Activated gamma-delta T cell (primary cell): ENCODE data around the gene RAB36.

Source experiments
- DNase-seq: peaks from one replicate; lab custom pipeline; 2025; lab: John Stamatoyannopoulos, UW
- total RNA-seq, 2 donors: gene quantifications; one replicate each; lab custom pipeline; 2026; lab: John Stamatoyannopoulos, UW

RAB36 gene
- 0.57 to 0.87 reads per million in 2 donors for total RNA-seq

- DNase-seq = peak; percentile 75
Observed at GRCh38 chr22:23144932-23145877, at the start of gene RAB36. TSS of gene RAB36 (plus strand) at chr22:23145477. CDS start at chr22:23146617, 1,140 bp downstream.

- DNase-seq = no peak
Observed at GRCh38 chr22:23095733-23096342, 49.4 kb upstream of the RAB36 start.

GRCh38 chr22:23097412-23098229 is 47.7 kb upstream of the RAB36 start:
- no peak for DNase-seq

GRCh38 chr22:23098230-23098705 is 47.0 kb upstream of the RAB36 start:
- DNase-seq = no peak

- no peak for DNase-seq
Observed at GRCh38 chr22:23098718-23099530, 46.4 kb upstream of the RAB36 start.

GRCh38 chr22:23099531-23099804 is 45.8 kb upstream of the RAB36 start:
- DNase-seq = no peak

GRCh38 chr22:23100124-23100801 is 45.0 kb upstream of the RAB36 start:
- no peak for DNase-seq

GRCh38 chr22:23101524-23101923 is 43.8 kb upstream of the RAB36 start:
- DNase-seq = no peak

- DNase-seq = no peak
Observed at GRCh38 chr22:23102002-23102655, 43.1 kb upstream of the RAB36 start.

- DNase-seq = no peak
Observed at GRCh38 chr22:23102776-23103175, 42.5 kb upstream of the RAB36 start.

- DNase-seq = no peak
Observed at GRCh38 chr22:23103199-23103954, 41.9 kb upstream of the RAB36 start.

- no peak for DNase-seq
Observed at GRCh38 chr22:23104187-23104971, 40.9 kb upstream of the RAB36 start.

GRCh38 chr22:23105304-23105703 is 40.0 kb upstream of the RAB36 start:
- DNase-seq = no peak

GRCh38 chr22:23105919-23106318 is 39.4 kb upstream of the RAB36 start:
- DNase-seq = no peak

GRCh38 chr22:23106344-23106743 is 38.9 kb upstream of the RAB36 start:
- DNase-seq = no peak

- DNase-seq = no peak
Observed at GRCh38 chr22:23106906-23107367, 38.3 kb upstream of the RAB36 start.

- no peak for DNase-seq
Observed at GRCh38 chr22:23107487-23108248, 37.6 kb upstream of the RAB36 start.
